ENCODE data around the gene PNPLA1.

Gene PNPLA1

DNA sequence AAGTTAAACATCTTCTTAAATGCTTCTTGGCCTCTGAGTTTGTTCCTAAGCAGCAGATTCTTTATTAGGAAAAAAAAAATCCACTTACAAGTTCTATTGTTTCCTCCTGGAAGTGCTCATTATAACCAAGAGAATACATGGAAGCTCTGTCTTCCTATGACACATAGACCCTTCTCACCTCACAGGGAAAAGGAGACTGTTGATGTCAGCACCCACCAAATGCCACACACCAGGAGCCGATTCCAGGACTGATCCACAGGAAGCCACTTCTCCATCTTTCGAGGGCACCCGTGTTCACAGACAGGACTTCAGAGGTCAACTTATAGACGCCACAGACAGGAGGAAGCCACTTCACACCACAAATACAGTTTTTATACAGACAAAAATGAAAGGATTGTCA is 80.2 kb downstream of the PNPLA1 start:
- no peak for TF ChIP-seq POLR2A (IDR thresholded peaks at IDR 0.05; ENCODE audit: low read depth, low read length)
- FAIRE-seq (no peak), DNase-seq (ENCODE audit: insufficient read length, low spot score) (no peak)

DNA sequence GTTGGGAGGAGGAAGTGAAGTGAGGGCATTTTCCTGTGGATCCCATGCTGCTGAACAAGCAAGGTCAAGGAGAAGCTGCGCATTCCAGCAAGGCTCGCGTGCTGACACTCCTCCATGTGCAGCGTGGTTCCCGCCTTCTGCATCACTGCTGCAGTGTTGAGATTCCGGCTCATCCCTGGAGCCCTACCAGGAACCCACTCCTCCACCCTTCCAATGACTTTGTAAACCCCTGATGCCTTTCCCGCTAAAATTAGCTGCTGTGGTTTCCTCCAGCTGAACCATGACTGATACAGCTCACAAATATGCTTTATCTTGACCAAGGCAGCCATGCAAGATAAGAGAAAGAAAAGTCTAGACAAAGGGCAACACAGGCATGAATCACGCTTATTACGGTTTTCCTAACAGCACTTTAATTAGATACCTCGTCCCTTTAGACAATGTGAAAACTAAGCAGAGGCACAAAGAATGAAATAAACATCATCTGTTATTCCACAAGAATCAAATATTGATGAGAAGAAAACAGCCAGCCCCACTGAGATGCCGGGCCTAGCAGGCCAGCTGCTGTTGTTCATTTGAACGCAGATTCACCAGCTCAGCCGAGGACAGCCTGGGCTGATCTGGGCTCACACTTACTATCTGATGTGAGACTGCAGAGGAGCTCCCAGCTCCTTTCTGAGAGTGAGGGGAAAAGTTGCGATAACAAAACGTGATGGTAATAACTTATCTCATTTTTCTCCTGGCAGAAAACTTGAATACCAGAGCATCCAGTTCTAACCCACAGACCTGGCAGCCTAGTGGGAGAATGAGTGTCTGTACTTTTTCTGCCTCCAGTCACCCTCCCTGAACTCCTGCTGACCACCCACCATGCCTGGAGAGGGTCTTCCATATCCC is 81.1 kb downstream of the PNPLA1 start:
- TF ChIP-seq POLR2A (IDR thresholded peaks at IDR 0.05; ENCODE audit: low read depth, low read length) = no peak
- DNase-seq (ENCODE audit: insufficient read length, low spot score) = no peak
- no peak for FAIRE-seq

DNA sequence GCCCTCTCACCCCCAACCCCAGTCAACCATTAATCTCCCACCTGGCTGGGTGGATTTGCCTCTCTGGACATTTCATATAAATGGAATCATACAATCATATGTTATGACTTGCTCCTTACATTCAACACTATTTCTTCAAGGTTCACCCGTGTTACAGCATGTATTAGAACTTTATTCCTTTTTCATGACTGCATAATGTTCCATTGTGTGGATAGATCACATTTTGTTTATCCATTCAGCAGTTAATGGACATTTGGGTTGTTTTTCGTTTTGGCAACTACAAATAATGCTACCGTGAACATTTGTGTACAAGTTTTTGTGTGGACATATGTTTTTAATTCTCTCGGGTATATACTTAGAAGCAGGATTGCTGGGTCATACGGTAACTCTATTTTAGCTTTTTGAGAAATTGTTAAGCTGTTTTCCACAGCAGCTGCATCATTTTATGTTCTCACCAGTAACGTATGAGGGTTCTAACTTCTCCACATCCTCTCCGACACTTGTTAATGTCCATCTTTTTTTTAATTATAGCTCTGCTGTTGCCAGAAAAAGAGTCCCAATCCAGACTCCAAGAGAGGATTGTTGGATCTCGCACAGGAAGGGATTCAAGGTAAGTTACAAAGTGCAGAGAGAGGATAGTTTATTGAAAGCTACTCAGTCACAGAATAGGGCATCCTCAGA is 82.8 kb downstream of the PNPLA1 start:
- no peak for TF ChIP-seq POLR2A (IDR thresholded peaks at IDR 0.05; ENCODE audit: low read depth, low read length)
- FAIRE-seq (no peak), DNase-seq (ENCODE audit: insufficient read length, low spot score) (no peak)

DNA sequence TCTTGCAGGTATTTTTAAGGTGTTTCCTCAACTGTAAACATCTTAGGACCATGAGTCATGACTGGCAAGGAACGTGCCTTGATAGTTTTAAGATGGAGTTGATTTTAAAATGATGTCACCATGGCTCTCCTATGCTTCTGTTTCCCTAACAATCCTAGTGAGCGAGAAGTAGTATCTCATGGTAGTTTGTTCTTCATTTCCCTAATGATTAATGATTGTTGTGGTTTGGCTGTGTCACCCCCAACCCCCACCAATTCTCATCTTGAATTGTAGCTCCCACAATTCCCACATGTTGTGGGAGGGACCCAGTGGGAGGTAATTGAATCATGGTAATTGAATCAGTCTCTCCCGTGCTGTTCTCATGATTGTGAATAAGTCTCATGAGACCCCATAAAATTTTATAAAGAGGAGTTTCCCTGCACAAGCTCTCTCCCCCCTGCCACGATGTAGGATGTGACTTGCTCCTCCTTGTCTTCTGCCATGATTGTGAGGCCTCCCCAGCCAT is 83.6 kb downstream of the PNPLA1 start:
- DNase-seq (ENCODE audit: insufficient read length, low spot score) (no peak), FAIRE-seq (no peak)
- no peak for TF ChIP-seq POLR2A (IDR thresholded peaks at IDR 0.05; ENCODE audit: low read depth, low read length)

DNA sequence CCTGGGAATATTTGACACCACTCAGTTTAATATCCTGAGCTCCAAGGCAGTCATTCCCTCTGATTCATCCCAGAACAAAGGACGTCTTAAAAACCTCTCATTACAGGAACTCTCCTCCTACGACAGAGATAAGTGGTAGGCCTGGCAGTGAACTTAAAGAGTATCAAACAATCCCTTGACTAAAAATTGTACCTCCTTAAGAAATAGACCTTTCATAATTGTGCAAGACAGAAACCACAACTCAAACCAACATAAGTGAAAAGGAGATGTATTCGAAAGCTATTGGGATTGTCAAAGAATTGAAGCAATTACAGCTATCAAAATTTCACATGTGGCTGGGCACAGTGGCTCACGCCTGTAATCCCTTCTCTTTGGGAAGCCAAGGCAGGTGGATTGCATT is 86.0 kb downstream of the PNPLA1 start:
- FAIRE-seq = no peak
- no peak for TF ChIP-seq POLR2A (IDR thresholded peaks at IDR 0.05; ENCODE audit: low read depth, low read length)

DNA sequence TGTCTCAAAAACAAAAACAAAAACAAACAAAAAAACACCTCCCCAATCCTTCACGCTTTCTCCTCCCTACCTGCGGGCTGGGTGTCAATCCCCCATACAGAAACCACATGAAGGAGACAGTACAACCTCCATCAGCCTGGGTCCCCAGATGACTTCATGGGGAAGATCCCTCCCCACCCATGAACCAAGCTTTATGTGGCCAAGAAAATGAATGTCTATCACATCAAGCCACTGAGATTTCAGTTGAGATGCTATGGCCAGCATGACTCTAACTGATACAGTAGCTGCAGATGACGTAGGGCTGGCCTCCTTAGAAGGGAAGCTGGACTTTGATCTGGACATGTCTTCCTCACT is 88.0 kb downstream of the PNPLA1 start:
- FAIRE-seq = no peak
- DNase-seq (ENCODE audit: insufficient read length, low spot score) = no peak
- TF ChIP-seq POLR2A (IDR thresholded peaks at IDR 0.05; ENCODE audit: low read depth, low read length) = no peak

More for the DNA sequence above, 86.0 kb downstream of the PNPLA1 start:
- no peak for DNase-seq (ENCODE audit: insufficient read length, low spot score)
